ENCODE measurements around the gene CFAP298. TPM values are rescaled to one million over a fixed set of nuclear protein-coding genes. Genes with fewer than 3 reads are reported as not detected.

Gene CFAP298
- total RNA-seq, 2 experiments from 2014 or later = 39.5 to 47.9 TPM

Other genes starting within 250 kb of the CFAP298 start
- gene URB1, start 219.4 kb downstream of the CFAP298 start, total RNA-seq = 10 to 100 TPM; 24.6 to 28.5 TPM
- gene EVA1C, start 199.7 kb downstream of the CFAP298 start, total RNA-seq = 10 to 100 TPM in 1 of 2 experiments, 1 to 10 TPM in 1; 9.3 to 10.4 TPM
- gene TCP10L, start 26.9 kb downstream of the CFAP298 start, total RNA-seq = 1 to 10 TPM in 1 of 2 experiments, under 1 TPM in 1; 0.96 to 1.2 TPM
- gene SYNJ1, start 115.6 kb upstream of the CFAP298 start, total RNA-seq = 10 to 100 TPM in 1 of 2 experiments, 1 to 10 TPM in 1; 6.3 to 10.5 TPM
- gene PAXBP1, start 159.4 kb upstream of the CFAP298 start, total RNA-seq = 10 to 100 TPM; 52.4 to 59.1 TPM